SU-DHL-6 (cell line): ENCODE data around the gene KRTDAP.

Experiments
- H2AFZ ChIP-seq: fragments of 200-600 bp; sonication (generic); 2 replicates; pipeline ENCODE4 v1.6.1; 2014; ENCODE audit warnings: low read depth, mild to moderate bottlenecking, moderate library complexity, mixed read lengths, antibody characterized with exemption, low read length; ENCODE audit not compliant: severe bottlenecking
- H3F3A ChIP-seq: fragments of 200-600 bp; shearing (Covaris generic); 2 replicates; pipeline ENCODE4 v1.6.0; 2016; ENCODE audit warnings: antibody characterized with exemption, mild to moderate bottlenecking; ENCODE audit not compliant: insufficient read depth
- H3K27ac ChIP-seq: fragments of 200-600 bp; sonication (generic); 2 replicates; pipeline ENCODE4 v1.5.1; 2016; ENCODE audit warnings: low read depth, mild to moderate bottlenecking, low read length, moderate library complexity, mixed read lengths
- H3K27me3 ChIP-seq: fragments of 200-600 bp; sonication (generic), shearing (Covaris generic); 2 replicates; pipeline ENCODE4 v1.6.0; 2014; ENCODE audit warnings: mild to moderate bottlenecking, low read length
- H3K36me3 ChIP-seq: fragments of 200-600 bp; sonication (generic); 2 replicates; pipeline ENCODE4 v1.6.1; 2014; ENCODE audit warnings: mild to moderate bottlenecking, low read length, mixed read lengths
- H3K4me2 ChIP-seq: fragments of 300-600, 200-600 bp; shearing (Covaris generic), sonication (generic); 2 replicates; pipeline ENCODE4 v1.6.0; 2014; ENCODE audit warnings: low read length, low read depth, mild to moderate bottlenecking; ENCODE audit not compliant: poor library complexity, severe bottlenecking
- H3K4me3 ChIP-seq: fragments of 200-600 bp; sonication (generic); 2 replicates; pipeline ENCODE4 v1.5.1; 2014; ENCODE audit warnings: antibody characterized with exemption, low read length, mild to moderate bottlenecking, mixed read lengths; ENCODE audit not compliant: insufficient read depth, poor library complexity, severe bottlenecking
- H3K79me2 ChIP-seq: fragments of 200-600 bp; sonication (generic); 2 replicates; pipeline ENCODE4 v1.6.1; 2014; ENCODE audit warnings: mild to moderate bottlenecking, low read length, moderate library complexity; ENCODE audit not compliant: insufficient read depth
- H3K9ac ChIP-seq: fragments of 200-600 bp; sonication (generic); 2 replicates; pipeline ENCODE4 v1.7.0; 2014; ENCODE audit warnings: mild to moderate bottlenecking, low read length
- H3K9me2 ChIP-seq: fragments of 200-600 bp; sonication (generic); replicated peaks from 2 replicates; pipeline ENCODE4 v1.6.1; 2014; ENCODE audit warnings: low read length; ENCODE audit not compliant: insufficient read depth
- H3K9me3 ChIP-seq: fragments of 200-600 bp; sonication (generic); 2 replicates; pipeline ENCODE4 v1.6.1; 2014; ENCODE audit warnings: low read length, mixed read lengths; ENCODE audit not compliant: insufficient read depth
- H4K20me1 ChIP-seq: fragments of 200-600 bp; sonication (generic); 2 replicates; pipeline ENCODE4 v1.6.1; 2014; ENCODE audit warnings: low read depth, mild to moderate bottlenecking, antibody characterized with exemption, low read length, moderate library complexity, mixed read lengths
- CTCF ChIP-seq: fragments of 200-600 bp; sonication (generic); IDR thresholded peaks from one replicate; pipeline ENCODE4 v1.5.1; 2017; ENCODE audit warnings: antibody characterized with exemption, mild to moderate bottlenecking, low read length, moderate library complexity; ENCODE audit not compliant: insufficient read depth, poor library complexity, severe bottlenecking
- EZH2phosphoT487 ChIP-seq: fragments of 200-600 bp; sonication (generic), shearing (Covaris generic); conservative IDR thresholded peaks from 2 replicates; pipeline ENCODE4 v1.6.1; 2018; ENCODE audit warnings: mild to moderate bottlenecking, antibody characterized with exemption, low read length, moderate library complexity, mixed read lengths

Gene KRTDAP

GRCh38 chr19:35458731-35459391, 31.4 kb downstream of the KRTDAP start:
- Histone ChIP-seq H3K79me2 (no peaks in the 10 kb centered on the region), H3K4me3 (no peak overlapping the region), H3K36me3 (no peaks in the 10 kb centered on the region), H4K20me1 (no peaks in the 10 kb centered on the region), H3F3A (0 out of 2 replicates have a peak, but pooled peaks cover 5% of the 10 kb centered on the region), H3K4me2 (no peak overlapping the region), H3K27me3 (no peaks in the 10 kb centered on the region), H3K9me2 (no peaks in the 10 kb centered on the region), H3K9me3 (no peaks in the 10 kb centered on the region), H3K27ac (no peak overlapping the region), H3K9ac (no peak overlapping the region), H2AFZ (no peak overlapping the region)
- TF ChIP-seq EZH2phosphoT487 (no peak), CTCF (no peak)

GRCh38 chr19:35458192-35458591, 32.1 kb downstream of the KRTDAP start:
- no peak overlapping the region for H3K4me3 ChIP-seq
- no peaks in the 10 kb centered on the region for H3K9me2 ChIP-seq
- H3K27ac ChIP-seq = no peak overlapping the region
- H2AFZ ChIP-seq = no peak overlapping the region
- no peak overlapping the region for H3K4me2 ChIP-seq
- H3K9ac ChIP-seq = no peak overlapping the region
- no peaks in the 10 kb centered on the region for H3K27me3 ChIP-seq
- no peaks in the 10 kb centered on the region for H3K9me3 ChIP-seq
- no peak for TF ChIP-seq EZH2phosphoT487
- no peak for TF ChIP-seq CTCF
- H4K20me1 ChIP-seq = no peaks in the 10 kb centered on the region
- H3K36me3 ChIP-seq = no peaks in the 10 kb centered on the region
- 0 out of 2 replicates have a peak, but pooled peaks cover 5% of the 10 kb centered on the region for H3F3A ChIP-seq
- no peaks in the 10 kb centered on the region for H3K79me2 ChIP-seq

- H3K9ac ChIP-seq = no peak overlapping the region
- no peaks in the 10 kb centered on the region for H4K20me1 ChIP-seq
- no peak for TF ChIP-seq EZH2phosphoT487
- TF ChIP-seq CTCF = no peak
- H3K9me3 ChIP-seq = no peaks in the 10 kb centered on the region
- H3K36me3 ChIP-seq = no peaks in the 10 kb centered on the region
- no peak overlapping the region for H2AFZ ChIP-seq
- H3K27ac ChIP-seq = no peak overlapping the region
- no peaks in the 10 kb centered on the region for H3K9me2 ChIP-seq
- no peaks in the 10 kb centered on the region for H3F3A ChIP-seq
- no peak overlapping the region for H3K4me2 ChIP-seq
- H3K4me3 ChIP-seq = no peak overlapping the region
- H3K27me3 ChIP-seq = no peaks in the 10 kb centered on the region
- H3K79me2 ChIP-seq = no peaks in the 10 kb centered on the region
These were observed 33.1 kb downstream of the KRTDAP start for GRCh38 chr19:35457173-35457572.
